ENCODE results near the gene MC3R. TPM values are rescaled to one million over a fixed set of nuclear protein-coding genes. Genes with fewer than 3 reads are reported as not detected.

Gene MC3R
- total RNA-seq, 1 donor from 2014 or later = not detected

DNA sequence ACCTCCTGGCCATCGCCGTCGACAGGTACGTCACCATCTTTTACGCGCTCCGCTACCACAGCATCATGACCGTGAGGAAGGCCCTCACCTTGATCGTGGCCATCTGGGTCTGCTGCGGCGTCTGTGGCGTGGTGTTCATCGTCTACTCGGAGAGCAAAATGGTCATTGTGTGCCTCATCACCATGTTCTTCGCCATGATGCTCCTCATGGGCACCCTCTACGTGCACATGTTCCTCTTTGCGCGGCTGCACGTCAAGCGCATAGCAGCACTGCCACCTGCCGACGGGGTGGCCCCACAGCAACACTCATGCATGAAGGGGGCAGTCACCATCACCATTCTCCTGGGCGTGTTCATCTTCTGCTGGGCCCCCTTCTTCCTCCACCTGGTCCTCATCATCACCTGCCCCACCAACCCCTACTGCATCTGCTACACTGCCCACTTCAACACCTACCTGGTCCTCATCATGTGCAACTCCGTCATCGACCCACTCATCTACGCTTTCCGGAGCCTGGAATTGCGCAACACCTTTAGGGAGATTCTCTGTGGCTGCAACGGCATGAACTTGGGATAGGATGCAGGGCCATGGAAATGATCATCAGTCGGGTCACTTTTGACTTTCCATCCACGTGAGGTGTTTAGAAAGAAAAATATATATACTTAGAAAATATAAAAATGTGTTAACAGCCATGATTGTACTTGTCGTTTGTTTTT, 868 bp downstream of the MC3R start:
- DNase-seq (ENCODE audit: low spot score) = no peak

DNA sequence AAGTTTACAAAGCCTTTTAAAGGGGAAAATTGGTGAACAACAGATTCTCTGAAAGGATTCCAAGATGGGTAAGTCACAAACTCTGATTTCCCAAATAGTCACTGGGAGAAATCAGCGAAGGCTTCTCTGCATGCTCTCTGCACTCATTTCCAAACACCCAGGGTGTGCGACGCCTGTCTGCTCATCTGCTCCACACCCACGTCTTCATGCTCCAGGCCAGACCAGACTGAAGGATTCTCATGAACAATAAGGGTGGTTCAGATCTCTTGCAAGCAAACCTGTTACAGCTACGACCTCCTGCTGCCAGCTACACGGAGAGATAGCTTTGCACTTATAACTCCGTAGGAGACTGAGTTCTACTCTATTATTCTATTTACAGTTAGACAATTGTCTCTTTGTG, 1.4 kb downstream of the MC3R start:
- DNase-seq (ENCODE audit: low spot score) = no peak

DNA sequence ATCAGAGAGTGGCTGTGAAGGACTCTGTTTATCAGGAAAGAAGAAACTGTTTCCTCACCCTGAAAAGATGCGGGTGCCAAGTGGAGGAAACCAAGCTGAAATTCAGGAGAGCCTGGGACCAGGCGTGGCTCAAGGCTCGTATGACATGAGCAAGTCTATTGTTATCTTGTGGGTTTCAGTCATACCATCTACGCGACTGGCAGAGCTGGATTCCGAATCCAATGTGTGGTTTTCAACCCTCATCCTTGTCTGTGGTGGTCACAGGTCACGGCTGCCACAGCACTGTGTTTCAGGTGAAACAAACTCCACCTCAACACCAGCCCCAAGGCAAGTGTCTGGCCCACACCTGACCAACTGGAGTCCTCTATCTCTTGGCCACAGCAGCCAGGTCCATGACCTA, 9.1 kb downstream of the MC3R start:
- no peak for DNase-seq (ENCODE audit: low spot score)

DNA sequence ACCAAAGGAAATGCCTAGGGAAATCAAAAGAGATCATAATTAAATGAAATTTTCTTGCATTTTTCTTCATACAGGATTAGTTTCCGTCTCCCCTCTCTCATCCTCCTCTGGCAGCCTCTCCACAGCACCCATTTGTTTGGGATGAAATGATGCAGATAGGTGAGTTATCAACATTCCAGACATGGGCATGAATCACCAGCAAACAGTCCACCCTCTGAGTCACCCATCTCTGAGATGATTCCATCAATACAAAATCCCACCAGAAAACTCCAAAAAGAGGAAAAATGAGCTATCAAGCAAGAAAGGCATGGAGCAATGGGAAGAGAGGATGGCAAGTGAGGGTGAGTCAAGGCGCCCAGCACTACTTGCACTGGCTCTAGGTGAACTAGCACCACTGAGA, 11.4 kb downstream of the MC3R start:
- DNase-seq (ENCODE audit: low spot score) = no peak

DNA sequence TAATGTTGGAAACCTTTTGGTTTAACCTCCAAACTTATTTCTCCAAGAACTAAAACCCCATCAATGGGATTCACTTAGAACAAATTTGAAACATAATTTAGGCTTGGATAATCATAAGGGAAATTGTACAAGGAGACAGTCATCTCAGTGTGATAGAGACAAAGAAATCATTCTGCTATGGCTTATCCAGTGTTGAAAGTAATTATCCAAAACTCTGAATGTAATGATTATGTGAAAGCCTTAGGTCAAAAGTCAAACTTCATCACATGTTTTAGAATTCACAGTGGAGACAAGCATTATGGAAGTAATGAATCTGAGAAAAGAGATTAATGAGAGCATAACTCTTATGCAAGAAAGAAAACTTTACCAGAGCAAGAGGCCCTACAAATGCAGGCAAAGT, 20.0 kb downstream of the MC3R start:
- no peak for DNase-seq (ENCODE audit: low spot score)

DNA sequence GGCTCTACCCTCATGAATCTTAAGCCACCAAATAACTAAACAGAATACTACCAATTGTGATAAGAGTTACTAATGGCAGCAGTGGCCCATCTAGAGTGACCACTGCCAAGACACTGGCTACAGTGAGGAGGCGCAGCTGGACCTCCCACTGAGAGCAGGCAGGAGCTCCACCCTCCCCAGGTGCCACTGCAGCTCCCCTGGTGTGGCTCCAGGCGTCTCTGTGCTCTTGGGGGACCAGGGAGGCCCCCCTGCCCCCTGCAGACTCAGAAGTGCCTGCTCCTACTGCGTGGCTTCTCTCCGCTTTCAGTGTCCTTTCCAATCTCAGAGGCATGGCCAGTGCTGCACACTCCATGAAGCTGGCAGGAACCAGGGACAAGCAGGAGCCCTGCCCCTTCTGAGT, 23.4 kb downstream of the MC3R start:
- no peak for DNase-seq (ENCODE audit: low spot score)

DNA sequence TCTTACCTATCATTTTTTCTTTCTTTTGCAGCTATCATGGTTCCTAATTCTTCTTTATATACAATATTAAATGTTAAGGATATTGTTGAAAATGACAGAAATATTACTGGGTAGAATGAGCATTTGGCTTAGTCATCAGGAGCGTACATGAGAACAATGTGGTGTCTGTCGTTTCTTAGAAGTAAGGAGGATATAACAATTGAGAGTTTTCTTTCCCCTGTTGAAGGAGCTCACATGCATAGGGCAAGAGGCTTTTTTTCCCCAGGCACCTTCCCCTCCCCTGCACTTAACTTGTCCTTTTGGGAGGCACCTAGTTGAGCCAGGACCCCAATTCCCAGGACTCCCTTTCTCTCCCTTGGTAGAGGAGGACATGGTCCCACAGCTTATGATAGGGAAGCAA, 25.0 kb downstream of the MC3R start:
- DNase-seq (ENCODE audit: low spot score) = no peak

DNA sequence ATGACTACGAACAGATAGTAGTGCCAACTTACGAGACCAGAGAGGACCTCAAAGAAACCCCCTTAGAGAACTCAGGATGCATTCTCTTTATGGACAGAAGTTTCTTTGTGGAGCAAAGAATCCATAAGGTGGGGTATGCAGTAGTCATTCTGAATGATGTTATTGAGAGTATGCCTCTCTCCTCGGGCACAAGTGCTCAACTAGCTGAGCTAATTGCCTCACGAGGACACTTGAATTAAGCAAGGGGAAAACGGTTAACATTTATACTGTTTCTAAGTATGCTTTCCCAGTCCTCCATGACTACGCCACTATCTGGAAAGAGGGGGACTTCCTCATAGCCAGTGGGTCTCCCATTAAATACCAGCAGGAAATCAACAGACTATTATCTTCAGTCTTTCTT, 25.6 kb downstream of the MC3R start:
- no peak for DNase-seq (ENCODE audit: low spot score)

DNA sequence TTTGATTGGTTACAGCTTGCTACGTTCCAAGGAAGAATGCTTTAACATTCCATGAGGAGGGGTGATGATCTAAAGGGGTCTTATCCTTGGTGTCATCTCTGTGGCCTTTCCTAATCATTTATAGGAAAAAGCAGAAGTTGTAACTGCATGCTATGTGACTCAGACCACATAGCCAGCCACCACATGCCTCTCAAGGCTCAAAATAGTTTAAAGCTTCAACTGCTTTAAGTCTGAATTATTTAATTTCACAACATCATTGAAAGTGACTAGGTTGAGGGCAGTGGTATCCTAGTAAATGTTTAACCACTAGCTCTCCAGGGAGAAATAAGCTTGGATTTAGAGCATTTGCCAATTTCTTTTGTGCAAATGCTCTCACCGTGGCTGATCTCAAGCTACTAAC, 29.7 kb downstream of the MC3R start:
- no peak for DNase-seq (ENCODE audit: low spot score)

DNA sequence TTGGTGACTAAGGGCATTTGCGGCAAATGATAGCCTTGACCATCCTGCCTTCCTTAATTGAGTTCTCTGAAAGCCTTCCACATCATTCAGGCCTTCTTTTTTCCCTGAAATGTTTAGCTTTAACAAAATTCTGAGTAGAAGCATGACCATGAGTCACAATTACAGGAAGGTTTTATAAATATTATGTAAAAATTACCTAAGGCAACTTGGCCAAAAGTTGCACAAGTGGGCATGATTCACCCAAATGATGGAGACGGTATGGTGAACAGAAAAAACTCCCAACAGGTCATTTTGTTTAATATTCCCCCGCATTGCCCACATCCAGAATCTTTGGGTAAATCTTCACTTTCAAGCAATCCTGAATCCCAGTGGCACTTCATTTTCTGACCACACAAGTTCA, 37.0 kb downstream of the MC3R start:
- no peak for DNase-seq (ENCODE audit: low spot score)

DNA sequence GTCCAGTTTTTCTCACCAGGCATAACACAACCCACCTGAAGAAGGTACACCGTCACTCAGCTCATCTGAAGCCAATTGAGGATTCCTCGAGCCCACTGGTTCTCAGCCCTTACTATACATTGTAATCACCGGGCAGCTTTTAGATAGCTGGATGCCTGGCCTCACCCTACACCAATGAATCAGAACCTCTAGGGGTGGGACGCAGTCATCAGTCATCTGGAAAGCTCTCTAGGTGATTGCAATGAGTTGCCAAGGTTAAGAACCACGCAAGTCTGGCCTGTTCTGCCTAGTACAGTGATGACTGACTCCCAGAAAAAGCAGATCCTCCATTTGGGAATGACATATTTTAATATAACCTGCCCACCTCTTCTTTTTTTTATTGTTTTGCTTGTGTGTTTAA, 41.1 kb downstream of the MC3R start:
- DNase-seq (ENCODE audit: low spot score) = no peak

DNA sequence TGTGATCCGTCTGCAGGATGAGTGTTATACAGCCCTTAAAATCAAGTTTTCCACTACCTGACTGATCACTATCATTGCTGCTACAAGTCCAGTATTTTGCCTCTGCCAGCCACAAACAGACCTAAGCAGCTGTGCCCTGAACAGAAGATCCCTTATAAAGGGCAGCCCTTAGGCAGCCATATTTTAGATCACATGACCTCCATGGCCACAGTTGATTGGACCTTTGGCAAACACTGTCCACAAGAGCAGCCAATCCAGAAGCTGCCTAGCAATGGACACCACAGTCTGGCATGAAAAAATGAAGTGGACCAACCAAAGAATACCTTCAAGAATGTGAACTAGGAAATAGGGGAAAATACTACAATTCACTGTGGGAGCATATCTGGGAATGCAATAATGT, 50.8 kb downstream of the MC3R start:
- no peak for DNase-seq (ENCODE audit: low spot score)

Other genes starting within 250 kb of the MC3R start
- gene CBLN4, start 243.2 kb upstream of the MC3R start, total RNA-seq (ENCODE audit: insufficient read depth, low replicate concordance) = 9.9 TPM
- gene FAM210B, start 110.2 kb downstream of the MC3R start, total RNA-seq (ENCODE audit: insufficient read depth, low replicate concordance) = 53.2 TPM
- gene AURKA, start 143.5 kb downstream of the MC3R start, total RNA-seq (ENCODE audit: insufficient read depth, low replicate concordance) = 12.3 TPM
- gene CSTF1, start 143.9 kb downstream of the MC3R start, total RNA-seq (ENCODE audit: insufficient read depth, low replicate concordance) = 14.7 TPM
- 2.2 TPM for gene CASS4, start 163.5 kb downstream of the MC3R start, total RNA-seq (ENCODE audit: insufficient read depth, low replicate concordance)
- 67.7 TPM for gene RTF2, start 219.9 kb downstream of the MC3R start, total RNA-seq (ENCODE audit: insufficient read depth, low replicate concordance)